NCI-H2196 (cell line): ENCODE results near the gene SCRN2.

Experiments used
- DNase-seq: peaks from one replicate; lab custom pipeline; 2025; ENCODE audit not compliant: unreplicated experiment; lab: John Stamatoyannopoulos, UW

Gene SCRN2

DNA sequence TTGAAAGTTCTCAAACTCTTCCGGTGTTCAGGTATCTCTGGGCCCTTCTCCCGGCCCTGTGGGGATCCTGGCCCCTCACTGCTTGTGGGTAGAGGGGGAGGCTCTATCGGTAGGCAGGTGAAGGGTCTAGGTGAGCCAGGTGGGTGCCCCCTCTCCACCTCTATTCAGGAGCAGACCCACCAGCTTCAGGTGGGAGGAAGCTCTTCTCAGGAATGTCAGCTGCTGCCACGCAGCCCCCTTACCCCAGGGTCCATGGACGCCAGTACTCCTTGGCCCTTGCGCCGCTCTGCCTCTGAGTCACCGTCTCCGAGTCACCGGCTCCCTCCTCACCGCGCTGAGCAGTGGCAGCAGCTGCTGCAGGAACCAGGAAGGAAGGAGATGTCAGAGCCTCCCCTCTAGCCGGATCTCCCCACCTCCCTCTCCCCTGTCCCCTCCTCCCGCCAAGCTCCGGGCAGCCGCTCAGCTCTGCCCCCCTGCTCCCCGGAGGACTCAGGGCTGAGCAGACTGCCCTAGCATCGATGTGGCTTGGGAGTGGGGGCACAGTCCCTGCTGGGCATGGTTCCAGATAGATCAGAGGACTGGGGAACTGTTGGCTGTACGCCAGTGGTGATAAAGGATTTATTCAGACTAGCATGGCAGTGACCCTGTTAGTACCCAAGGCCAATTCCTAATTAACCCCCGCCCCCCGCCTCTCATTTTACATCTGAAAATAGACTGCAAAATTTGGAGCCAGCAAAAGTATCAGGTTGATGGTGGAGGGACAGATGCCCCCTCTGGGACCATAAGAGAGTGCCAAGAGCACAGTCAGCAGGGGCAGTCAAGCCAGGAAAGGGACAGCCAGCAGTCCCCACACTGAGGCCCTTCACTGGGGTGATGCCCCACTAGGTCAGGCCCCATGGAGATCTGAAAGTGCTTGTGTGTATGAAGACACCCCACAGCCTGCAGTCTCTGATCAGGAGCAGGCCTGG lies 19.4 kb downstream of the SCRN2 start, which contains the start of gene OSBPL7:
TSS of gene OSBPL7 (minus strand) at position 371 of the 968 bp plus-strand sequence. CDS start 1,516 bp downstream, outside the sequence.
- DNase-seq, result peak; percentile 83

DNA sequence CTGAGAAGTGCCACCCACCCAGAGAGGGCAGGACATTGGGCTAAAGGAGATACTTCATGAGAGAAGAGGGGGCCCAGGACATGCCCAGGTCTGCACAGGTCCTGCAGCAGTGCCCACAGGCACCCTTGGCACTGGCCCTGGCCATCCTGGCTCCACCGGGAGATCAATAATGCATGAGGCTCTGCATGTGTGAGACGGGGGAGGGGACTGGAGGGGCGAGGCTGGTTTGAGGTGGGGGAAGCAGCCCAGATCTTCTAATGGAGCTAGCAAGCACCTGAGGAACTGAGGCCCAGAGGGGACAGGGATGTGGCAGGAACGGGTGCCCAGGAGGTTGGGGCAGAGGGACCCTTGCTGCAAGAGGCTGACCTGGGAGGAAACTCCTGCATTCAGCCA lies 20.0 kb downstream of the SCRN2 start:
- DNase-seq, result no peak

DNA sequence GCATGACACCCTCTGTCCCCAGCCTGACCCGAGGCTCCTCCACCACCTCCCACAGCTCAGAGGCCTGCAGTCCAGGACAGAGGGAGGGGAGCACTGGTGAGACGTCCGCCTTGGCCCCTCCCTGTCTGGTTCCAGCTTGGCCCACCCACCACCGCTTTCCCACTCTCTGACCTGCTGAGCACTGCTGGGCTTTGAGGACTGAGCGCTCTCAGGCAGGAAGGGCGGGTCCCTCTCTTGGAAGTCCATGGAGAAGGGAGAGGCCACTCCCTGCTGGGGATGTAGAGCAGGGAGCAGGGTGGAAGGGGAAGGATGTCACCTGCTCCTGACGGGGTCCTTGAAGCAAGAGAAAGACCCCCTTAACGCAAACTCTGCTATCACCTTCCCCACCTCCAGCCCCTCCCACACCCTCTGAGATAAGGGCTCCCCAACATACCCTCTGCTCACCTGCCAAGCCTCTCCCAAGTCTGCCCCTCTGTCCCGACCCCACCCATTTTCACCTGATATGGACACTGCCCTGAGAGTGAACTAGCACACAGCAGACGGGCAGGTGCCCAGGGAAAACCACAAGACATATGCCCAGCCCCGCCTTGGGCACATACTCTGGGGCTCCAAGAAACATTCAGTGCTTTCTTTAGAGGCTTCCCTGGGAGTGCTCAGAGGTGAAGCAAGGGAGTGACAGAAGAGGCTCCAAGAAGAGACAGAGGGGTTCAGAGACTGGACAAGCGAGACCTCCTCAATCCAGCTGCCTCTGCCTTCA lies 20.9 kb downstream of the SCRN2 start:
- DNase-seq, result no peak

DNA sequence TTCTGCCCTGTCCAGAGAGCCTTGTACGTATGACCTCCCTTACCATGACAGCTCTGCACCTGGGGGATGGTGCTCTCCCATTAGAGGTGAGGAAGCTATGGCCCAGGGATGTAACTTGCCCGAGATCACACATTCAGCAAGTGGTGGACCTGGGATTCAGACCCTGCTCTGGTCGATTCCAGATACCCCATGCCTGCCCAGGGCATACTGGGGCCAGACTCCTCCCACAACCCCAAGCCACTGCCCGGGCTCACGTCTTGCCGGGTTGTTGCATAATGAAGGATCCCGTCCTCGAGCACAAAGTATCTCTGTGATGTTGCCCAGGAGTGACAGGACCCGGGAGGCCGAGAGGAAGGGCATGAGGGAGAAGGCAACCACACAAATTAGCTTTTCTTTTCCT lies 21.6 kb downstream of the SCRN2 start:
- no peak for DNase-seq

DNA sequence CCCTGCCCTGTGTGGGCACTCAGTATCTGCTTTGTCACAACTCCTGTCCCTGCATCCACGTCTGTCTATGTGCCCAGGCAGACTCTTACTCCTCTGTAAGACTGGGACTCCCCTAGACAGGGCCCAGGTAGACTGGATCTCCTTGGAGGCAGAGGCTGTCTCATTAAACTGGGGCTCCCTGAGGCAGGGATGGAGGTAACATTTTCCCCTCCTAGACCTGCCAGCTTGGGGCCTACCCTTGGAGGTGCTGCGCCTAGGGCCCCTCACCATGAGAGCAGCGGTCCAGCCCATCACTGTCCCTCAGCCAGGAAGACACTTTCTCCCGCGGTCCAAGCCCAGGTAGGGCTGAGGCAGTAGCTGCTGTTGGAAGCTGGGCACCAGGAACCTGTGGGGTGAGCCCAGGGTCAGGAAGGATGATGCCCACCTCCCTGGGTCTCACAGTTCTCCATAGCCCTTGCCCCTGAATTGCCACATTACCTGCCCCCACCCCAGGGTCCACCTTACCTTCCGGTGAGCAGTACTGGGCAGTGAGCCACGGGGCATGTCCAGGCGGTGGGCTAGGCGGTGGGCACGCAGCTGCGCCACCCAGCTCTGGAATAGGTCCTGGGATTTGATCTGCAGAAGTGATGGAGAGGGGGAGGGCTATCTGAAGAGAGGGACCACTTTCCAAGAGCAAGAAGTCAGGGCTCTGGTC lies 22.9 kb downstream of the SCRN2 start:
- DNase-seq, result no peak

DNA sequence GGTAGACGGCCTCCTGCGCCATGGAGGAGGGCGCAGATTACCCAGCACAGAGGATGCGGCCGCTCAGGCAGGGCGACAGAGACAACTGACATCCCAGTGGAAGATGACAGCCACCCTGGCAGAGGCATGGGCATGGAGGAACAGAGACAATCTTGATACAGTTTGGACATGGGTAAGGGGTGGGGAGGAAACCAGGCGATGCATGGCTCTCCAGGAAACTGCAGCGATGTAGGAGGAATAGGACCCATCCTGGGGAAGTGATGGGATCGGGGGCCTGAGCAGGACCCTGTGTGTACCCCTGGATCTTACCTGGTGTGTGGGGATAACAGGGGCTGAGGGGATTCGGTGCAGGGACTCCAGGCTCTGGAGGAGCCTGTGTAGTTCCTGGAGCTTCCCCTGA lies 24.1 kb downstream of the SCRN2 start:
- no peak for DNase-seq

DNA sequence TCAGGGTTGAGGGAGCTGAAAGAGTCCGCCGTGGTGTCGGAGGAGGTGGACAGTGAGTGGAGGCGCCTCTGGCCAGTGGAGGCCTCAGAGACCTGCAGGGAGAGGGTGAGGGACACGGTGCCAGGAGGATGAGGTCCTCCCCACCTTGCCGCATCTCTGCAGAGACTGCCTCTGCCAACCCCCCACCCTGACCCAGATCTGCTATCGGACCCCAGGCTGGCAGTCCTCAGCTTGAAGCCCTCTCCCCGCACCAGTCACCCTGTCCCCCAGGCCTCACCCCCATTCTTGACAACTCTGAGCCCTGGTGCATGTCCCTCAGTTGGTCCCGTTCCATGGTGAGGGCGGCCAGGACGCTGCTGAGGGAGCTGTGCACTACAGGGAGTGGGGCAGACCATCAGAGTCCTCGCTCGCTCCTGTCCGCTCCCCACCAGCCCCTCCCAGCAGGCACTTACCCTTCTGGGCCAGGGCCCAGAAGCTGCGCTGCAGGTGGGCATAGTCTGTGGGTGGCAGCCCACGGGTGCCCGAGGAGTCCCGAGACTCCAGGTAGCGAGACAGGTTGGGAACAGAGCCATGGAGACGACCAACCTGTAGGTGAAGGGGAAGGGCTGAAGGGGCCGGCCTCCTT lies 24.9 kb downstream of the SCRN2 start:
- DNase-seq, result no peak

DNA sequence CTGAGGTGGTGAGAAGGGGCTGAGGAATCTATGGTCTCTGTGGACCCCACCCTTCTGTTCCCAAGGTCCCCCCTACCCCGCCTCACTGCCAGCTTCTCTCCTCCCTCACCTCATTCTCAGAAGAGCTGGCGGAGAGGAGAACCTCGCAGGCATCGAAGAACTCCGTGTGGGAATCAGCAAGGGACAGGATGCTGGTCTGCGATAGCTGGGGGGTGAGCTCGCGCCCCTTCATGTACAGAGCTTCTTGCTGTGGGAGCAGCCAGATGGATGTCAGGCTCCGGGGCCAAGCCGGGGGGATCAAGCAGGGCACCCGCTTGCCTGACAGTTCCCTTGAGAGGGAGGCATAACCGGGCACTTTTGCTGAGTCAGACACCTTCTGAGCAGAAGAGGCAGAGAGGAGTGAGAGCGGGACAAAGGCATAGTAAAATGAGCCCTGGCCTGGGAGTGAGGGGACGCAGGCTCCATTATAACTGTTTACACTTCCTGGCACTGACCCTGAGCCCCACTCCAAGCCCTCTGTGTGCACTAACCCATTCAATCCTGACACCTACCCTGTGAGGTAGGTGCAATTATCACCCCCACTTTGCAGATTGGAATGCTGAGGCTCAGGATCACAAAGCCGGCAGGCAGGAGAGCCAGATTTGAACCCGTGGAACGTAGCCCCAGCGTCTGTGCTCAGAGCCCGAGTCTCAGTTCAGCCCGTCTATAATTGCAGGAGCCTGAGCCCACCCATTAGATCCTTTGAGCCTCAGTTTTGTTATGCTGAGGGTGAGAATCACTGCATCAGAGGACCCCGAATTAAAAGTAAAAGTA lies 25.8 kb downstream of the SCRN2 start:
- DNase-seq, result no peak

DNA sequence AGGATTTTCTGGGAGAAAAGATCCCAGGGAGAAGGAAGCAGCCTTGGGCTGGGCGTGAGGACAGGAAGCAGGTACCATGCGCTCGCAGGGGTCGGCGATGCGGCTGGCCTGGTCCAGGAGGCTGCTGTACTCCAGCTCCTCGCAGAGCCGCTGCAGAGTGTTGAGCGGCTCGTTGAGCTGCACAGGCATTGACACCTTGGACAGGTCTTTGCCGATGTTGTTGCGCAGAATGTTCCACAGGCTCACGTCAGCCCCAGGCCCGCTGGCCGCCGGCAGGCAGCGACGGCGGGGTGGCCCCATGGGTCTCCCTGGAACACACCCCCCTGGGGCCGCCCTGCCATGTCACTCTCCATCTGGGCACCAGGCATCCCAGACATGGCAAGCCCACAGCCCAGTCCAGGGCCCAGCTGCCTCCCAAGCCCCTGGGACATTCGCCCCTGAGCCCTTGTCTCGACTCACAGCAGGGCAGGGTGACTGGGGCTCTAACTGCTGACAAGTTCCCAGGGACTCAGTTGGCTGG lies 27.5 kb downstream of the SCRN2 start:
- no peak for DNase-seq

DNA sequence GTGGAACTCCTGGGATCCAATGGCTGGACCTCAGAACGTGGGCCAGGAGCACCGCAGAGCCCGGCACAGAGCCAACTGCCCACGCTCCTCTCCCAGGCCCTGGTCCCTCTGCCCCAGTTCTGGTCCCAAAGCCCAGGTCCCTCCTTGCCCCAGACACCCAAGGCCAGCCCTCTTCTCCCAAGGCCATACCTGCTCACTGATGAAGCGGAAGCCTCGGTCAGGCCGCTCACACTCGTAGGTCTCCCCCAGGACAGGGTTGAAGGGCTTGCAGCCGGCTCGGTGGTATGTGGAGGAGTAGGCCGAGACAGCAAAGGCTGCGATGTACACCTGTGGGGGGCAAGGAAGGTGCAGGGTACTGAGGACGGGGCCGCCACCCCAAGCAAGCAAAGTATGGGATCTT lies 28.0 kb downstream of the SCRN2 start:
- DNase-seq, result no peak

DNA sequence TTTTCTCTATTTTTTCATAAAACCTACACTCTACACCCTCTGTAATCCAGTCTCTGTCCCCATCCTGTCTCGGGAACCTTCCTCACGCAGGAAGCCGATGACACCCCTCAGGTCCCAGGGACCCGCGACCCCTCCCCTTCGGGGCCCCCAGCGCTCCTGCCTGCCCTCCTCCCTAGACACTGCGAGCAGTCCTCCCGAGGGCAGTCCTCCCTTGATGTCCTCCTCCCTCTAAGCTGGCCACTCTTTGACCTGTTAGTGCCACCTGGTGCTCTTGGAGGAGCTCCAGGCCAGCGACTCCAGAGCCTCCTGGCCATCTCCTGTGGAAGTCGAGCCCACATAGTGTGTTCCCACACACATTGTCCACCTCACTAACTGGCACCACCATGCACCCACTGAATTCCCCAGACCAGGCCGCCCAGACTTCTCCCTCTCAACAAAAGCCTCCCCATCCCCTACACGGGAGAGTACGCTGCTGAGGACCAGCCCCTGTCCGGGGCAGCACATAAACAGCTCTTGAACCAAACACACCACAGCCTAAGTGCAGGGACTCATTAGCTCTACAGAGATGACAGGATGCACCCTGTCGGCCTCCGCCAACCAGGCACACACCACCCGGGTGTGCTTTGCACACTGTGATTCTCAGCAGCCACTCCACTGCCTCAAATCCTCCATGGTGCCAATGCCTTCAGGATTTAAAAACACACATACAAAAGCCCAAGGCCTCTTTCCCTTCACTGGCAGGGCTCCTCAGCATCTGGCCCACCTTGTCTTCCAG lies 28.7 kb downstream of the SCRN2 start:
- DNase-seq, result no peak

DNA sequence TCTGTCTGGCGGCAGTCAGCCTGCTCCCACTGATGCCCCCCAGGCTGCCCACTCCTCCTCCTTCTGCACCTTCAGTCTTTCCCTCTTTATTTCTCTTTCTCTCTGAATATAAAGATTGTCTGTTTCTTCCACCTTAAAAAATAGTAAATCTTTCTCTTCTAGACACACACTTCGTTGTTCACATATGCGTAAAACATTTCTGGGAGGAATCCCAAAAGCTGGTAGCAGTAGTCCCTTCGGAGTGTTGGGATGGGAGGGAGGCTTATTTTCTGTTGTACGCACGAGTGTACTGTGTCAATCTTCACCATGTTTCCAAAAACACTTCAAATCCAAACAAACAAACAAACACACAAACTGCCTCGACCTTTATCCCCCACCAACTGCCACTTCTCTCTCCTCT lies 29.4 kb downstream of the SCRN2 start:
- no peak for DNase-seq

DNA sequence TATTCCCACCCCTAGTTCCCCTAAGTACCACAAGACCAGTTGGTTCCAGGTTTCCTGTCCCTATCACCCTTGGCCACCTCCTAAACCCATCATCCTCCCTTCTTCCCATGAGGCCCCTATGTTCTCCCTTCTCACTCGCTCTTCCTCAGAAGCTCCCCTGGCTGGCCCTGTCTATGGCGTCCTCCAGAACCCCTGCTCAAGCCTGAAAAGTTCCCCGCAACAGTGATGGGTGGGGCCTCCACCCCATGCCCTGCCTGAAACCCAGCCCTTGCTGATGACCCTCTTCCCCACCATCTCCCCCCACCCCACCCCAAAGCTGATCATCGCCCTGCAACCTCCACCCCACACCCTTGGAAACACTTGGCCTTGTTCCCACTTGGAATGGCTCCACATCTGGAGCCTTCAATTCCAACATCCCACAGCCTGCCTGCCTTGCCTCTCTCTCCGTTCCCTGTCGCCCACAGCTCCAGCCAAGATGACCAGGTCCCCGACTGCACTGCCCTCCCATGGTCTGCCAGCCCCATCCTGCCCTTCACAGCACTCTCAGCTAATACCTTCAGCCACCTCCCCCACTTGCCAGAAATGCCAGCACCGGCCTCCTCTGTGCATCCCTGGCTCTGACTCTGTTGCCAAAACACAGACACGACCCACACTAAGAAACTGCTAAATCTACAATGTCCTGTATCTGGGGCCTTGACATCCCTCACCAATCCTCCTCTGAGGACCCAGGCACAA lies 30.0 kb downstream of the SCRN2 start:
- DNase-seq, result no peak

DNA sequence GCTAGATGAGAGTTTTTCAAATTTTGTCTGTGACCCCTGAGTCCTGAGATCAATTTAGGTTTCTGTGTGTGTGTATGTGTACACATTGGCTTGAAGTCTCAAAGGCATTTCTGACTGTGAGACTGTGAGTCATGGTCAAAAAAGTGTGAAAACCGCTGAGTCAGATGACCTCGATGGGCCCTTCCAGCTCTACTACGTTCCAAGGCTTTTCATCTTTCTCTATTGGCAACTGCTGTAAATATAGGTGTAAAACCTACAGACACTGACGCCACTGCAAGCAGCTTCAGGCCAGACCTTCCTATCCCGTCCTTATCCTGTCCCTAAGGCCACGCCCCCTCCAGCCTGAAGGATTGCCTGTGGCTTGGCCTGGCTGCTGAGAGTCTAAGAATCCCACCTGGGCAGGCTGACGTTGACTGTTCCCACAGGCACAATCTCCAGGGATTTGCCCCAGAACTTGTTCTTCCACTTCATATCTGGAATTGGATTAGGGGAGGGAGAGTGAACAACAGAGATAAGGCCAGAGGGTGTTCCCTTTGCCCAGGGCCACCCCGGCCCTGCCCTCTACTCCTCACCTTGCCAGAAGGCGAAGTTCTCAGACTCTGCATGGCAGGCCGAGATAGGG lies 30.8 kb downstream of the SCRN2 start:
- DNase-seq, result no peak

DNA sequence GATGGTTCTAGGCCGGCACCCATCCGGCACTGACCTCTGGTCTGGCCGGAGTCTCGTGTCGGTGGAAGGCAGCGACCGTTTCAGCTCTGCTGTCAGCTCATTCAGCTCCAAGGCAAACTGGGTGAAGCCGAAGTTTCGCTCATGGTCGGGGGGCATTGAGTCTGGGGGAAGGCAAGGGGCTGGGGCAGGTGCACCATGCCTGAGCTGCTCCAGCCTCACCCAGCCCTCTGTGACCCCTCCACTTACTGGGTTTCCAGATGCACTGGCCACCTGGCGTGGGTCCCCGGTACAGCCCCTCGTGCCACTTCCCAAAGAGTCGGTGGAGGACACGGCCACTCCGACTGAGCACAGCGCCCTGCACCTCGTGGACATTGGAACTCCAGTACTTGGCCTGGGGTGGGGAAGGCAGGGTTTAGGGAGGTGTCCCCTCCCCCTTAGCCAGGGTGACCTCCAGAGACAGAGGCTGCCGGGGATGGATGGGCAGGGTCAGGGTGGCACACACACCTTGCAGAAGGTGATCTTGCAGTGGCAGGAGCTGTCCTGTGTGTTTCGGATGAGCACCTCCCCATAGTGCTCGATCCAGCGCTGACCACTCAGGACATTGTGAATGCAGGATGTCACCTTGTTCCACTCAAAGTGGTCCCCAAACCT lies 32.1 kb downstream of the SCRN2 start:
- no peak for DNase-seq

DNA sequence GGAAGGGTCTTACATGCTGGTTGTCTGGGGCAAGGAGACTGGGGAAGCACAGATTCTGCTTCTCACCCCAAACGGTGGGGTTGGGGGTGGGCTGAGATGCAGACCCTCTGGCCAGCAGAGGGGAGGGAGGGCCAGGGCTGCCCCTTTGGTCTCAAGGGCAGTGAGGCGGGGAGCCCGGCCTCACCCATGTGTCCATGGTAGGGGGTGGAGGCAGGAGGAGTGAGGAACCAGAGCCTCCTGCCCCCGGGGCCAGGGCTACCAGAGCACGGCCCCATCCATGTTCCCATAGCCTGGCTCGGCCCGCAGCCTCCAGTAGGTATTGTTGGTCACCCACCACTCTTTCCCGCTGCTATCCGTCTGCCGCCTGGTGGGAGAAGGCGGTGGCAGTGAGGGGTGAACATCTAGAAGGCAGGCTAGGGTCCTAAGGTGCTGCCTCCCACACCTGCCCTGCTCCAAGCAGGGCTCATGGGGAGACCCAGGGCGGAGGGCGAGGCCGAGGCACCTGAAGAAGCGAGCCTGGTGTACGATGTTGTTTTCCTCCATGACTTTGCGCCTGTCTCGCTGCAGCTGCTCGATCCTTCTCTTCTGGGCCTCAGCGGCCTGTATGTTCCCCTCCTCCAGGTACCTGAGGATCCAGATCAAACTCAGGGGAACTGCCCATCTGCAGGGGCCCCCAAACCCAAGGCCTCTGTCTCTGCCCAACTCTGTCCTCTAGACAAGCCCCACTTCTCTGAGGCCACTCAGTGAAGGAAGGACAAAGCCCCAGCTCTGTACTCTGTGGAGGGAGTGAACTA lies 32.8 kb downstream of the SCRN2 start:
- no peak for DNase-seq

DNA sequence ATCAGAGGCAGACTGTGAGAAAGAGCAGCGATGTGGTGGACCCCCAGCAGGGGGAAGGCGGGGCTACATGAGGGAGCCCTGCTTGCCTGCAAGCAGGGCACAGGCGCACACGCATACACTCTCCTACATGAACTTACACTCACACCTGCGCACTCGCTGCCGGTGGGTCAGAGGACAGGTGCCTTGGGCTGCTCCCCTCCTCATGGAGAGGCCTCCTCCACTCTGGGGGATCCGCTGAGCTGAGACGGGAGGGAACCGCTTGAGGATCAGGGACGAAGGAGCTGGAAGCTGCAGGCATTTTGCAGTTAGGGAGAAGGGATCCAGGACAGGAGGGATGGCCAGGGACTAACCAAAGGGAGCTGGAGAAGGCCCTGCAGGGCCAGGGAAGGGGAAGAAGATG lies 33.7 kb downstream of the SCRN2 start:
- no peak for DNase-seq
